Smooth muscle cell (in vitro differentiated cells): ENCODE data around the gene CDC42EP5. TPM values are rescaled to one million over a fixed set of nuclear protein-coding genes. Genes with fewer than 3 reads are reported as not detected.

ENCODE experiments used
- DNase-seq: peaks from one replicate; lab custom pipeline; 2025; ENCODE audit not compliant: unreplicated experiment; lab: John Stamatoyannopoulos, UW
- H2AFZ ChIP-seq: fragments of 200-600 bp; sonication (generic); 2 replicates; pipeline ENCODE4 v1.6.0; 2016; ENCODE audit warnings: antibody characterized with exemption, low read depth, mild to moderate bottlenecking
- H3F3A ChIP-seq: fragments of 200-600 bp; sonication (generic); 2 replicates; pipeline ENCODE4 v1.6.0; 2017; ENCODE audit warnings: antibody characterized with exemption, low read depth
- H3K27ac ChIP-seq: fragments of 200-600 bp; sonication (generic); 2 replicates; pipeline ENCODE4 v1.5.1; 2016; ENCODE audit warnings: low read depth, mild to moderate bottlenecking
- H3K27me3 ChIP-seq: fragments of 200-600 bp; sonication (generic); 2 replicates; pipeline ENCODE4 v1.6.1; 2016; ENCODE audit warnings: low read depth, mild to moderate bottlenecking
- H3K36me3 ChIP-seq: fragments of 200-600 bp; sonication (generic); 2 replicates; pipeline ENCODE4 v1.5.1; 2016; ENCODE audit warnings: low read depth
- H3K4me1 ChIP-seq: fragments of 200-600 bp; sonication (generic); 2 replicates; pipeline ENCODE4 v1.5.1; 2016; ENCODE audit warnings: low read depth
- H3K4me2 ChIP-seq: fragments of 200-600 bp; sonication (generic); 2 replicates; pipeline ENCODE4 v1.6.0; 2016; ENCODE audit warnings: mild to moderate bottlenecking
- H3K4me3 ChIP-seq: fragments of 200-600 bp; sonication (generic); 2 replicates; pipeline ENCODE4 v1.5.1; 2016; ENCODE audit warnings: mild to moderate bottlenecking
- H3K79me2 ChIP-seq: fragments of 200-600 bp; sonication (generic); 2 replicates; pipeline ENCODE4 v1.6.0; 2016; ENCODE audit warnings: low read depth, mild to moderate bottlenecking
- H3K9ac ChIP-seq: fragments of 200-600 bp; sonication (generic); 2 replicates; pipeline ENCODE4 v1.6.0; 2016; ENCODE audit warnings: low read depth
- H3K9me3 ChIP-seq: fragments of 200-600 bp; sonication (generic); replicated peaks from 2 replicates; pipeline ENCODE4 v1.5.1; 2016; ENCODE audit warnings: low read depth
- H4K20me1 ChIP-seq: fragments of 200-600 bp; sonication (generic); 2 replicates; pipeline ENCODE4 v1.6.0; 2016; ENCODE audit warnings: low read depth
- CTCF ChIP-seq: fragments of 200-600 bp; sonication (generic); IDR thresholded peaks from 2 replicates; pipeline ENCODE4 v1.5.1; 2017; ENCODE audit warnings: borderline replicate concordance, mild to moderate bottlenecking, antibody characterized with exemption; ENCODE audit not compliant: insufficient read depth, poor library complexity, severe bottlenecking
- WGBS: methylation state at CpG from one replicate; pipeline ENCODE4 v1.1.7; 2016; ENCODE audit warnings: low lambda C conversion rate; 5-methylcytosine and 5-hydroxymethylcytosine counted together
- polyA plus RNA-seq: library from polyadenylated mRNA; unstranded; fragments of >200 nt; fragmentation: Nextera tagmentation; extraction: Ambion mirVana; gene quantifications from 2 replicates; pipeline ENCODE4 v1.2.1, GENCODE V29; 2016
- total RNA-seq: library from RNA; depleted of rRNA; stranded (reverse); fragments of >200 nt; gene quantifications from 2 replicates; pipeline ENCODE4 v1.2.3, GENCODE V29; 2014

Gene CDC42EP5
- total and polyA plus RNA-seq, 2 experiments from 2014 or later, result 33.6 to 99.8 TPM

- WGBS, result 84% methylated on average over 18 of the region's 18 CpGs
- Histone ChIP-seq H4K20me1 (no peaks in the 10 kb centered on the region), H3K9me3 (no peaks in the 10 kb centered on the region), H3K27me3 (no peaks in the 10 kb centered on the region), H3F3A (no peaks in the 10 kb centered on the region), H3K79me2 (no peaks in the 10 kb centered on the region), H3K4me2 (no peak overlapping the region), H3K36me3 (no peaks in the 10 kb centered on the region), H2AFZ (no peak overlapping the region), H3K4me1 (no peaks in the 10 kb centered on the region), H3K4me3 (no peak overlapping the region), H3K27ac (no peak overlapping the region), H3K9ac (no peak overlapping the region)
- no peak for DNase-seq
- no peak for TF ChIP-seq CTCF
Measured at GRCh38 chr19:54492568-54492967, 19.5 kb upstream of the CDC42EP5 start.

- H3K27ac ChIP-seq, result no peak overlapping the region
- WGBS, result 83% methylated on average over 9 of the region's 9 CpGs
- H3F3A ChIP-seq, result no peaks in the 10 kb centered on the region
Measured at GRCh38 chr19:54489766-54490165, 16.7 kb upstream of the CDC42EP5 start.

GRCh38 chr19:54489341-54489740 is 16.2 kb upstream of the CDC42EP5 start:
- TF ChIP-seq CTCF, result no peak
- 74% methylated on average over 7 of the region's 7 CpGs for WGBS
- H4K20me1 ChIP-seq, result no peaks in the 10 kb centered on the region
- H3K9ac ChIP-seq, result no peak overlapping the region
- H3K4me3 ChIP-seq, result no peak overlapping the region
- H3K27me3 ChIP-seq, result no peaks in the 10 kb centered on the region
- H3F3A ChIP-seq, result no peaks in the 10 kb centered on the region
- H3K4me2 ChIP-seq, result no peak overlapping the region
- no peaks in the 10 kb centered on the region for H3K36me3 ChIP-seq
- no peak overlapping the region for H3K27ac ChIP-seq
- no peaks in the 10 kb centered on the region for H3K4me1 ChIP-seq
- H2AFZ ChIP-seq, result no peak overlapping the region
- H3K79me2 ChIP-seq, result no peaks in the 10 kb centered on the region
- no peaks in the 10 kb centered on the region for H3K9me3 ChIP-seq
- DNase-seq, result no peak

More at GRCh38 chr19:54489766-54490165, 16.7 kb upstream of the CDC42EP5 start:
- H4K20me1 ChIP-seq, result no peaks in the 10 kb centered on the region
- no peaks in the 10 kb centered on the region for H3K79me2 ChIP-seq
- no peak overlapping the region for H3K9ac ChIP-seq
- H3K4me2 ChIP-seq, result no peak overlapping the region
- no peak overlapping the region for H2AFZ ChIP-seq
- H3K9me3 ChIP-seq, result no peaks in the 10 kb centered on the region
- H3K27me3 ChIP-seq, result no peaks in the 10 kb centered on the region
- no peak overlapping the region for H3K4me3 ChIP-seq
- H3K36me3 ChIP-seq, result no peaks in the 10 kb centered on the region
- TF ChIP-seq CTCF, result no peak
- no peaks in the 10 kb centered on the region for H3K4me1 ChIP-seq
- DNase-seq, result no peak

- DNase-seq, result no peak
- 87% methylated on average over 5 of the region's 5 CpGs for WGBS
- Histone ChIP-seq H3K36me3 (no peaks in the 10 kb centered on the region), H3K27me3 (no peaks in the 10 kb centered on the region), H3K79me2 (no peaks in the 10 kb centered on the region), H3K4me1 (no peaks in the 10 kb centered on the region), H3K9ac (no peak overlapping the region), H3K9me3 (no peaks in the 10 kb centered on the region), H3K4me3 (no peak overlapping the region), H3K4me2 (no peak overlapping the region), H3F3A (no peaks in the 10 kb centered on the region), H2AFZ (no peak overlapping the region), H3K27ac (no peak overlapping the region), H4K20me1 (no peaks in the 10 kb centered on the region)
- no peak for TF ChIP-seq CTCF
Measured at GRCh38 chr19:54485851-54486250, 12.8 kb upstream of the CDC42EP5 start.
